Astrocyte (in vitro differentiated cells and primary cell): Measurements from ENCODE around the gene MRPS18A. TPM values are rescaled to one million over a fixed set of nuclear protein-coding genes. Genes with fewer than 3 reads are reported as not detected.
A peak's percentile ranks its signal among the peaks of the same experiment; 100 is the strongest.

ENCODE experiments used
- DNase-seq: peaks from one replicate; pipeline ENCODE4 v3.0.0-alpha.2; 2010; ENCODE audit warnings: low read depth
- FAIRE-seq: peaks from 2 replicates; lab custom pipeline; 2011; peaks lifted over from hg19 to GRCh38; lab: Jason Lieb, UNC
- H2AFZ ChIP-seq: 2 replicates; pipeline ENCODE4 v1.6.0; 2012; ENCODE audit warnings: low read depth, low read length, inconsistent platforms
- H3K27ac ChIP-seq: 2 replicates; pipeline ENCODE4 v1.5.1; 2011; ENCODE audit warnings: low read depth, low read length, inconsistent platforms
- H3K27me3 ChIP-seq: 2 replicates; pipeline ENCODE4 v1.6.0; 2011; ENCODE audit warnings: low read length, inconsistent platforms; ENCODE audit not compliant: insufficient read depth
- H3K36me3 ChIP-seq: 2 replicates; pipeline ENCODE4 v1.5.1; 2011; ENCODE audit warnings: low read length, inconsistent platforms; ENCODE audit not compliant: insufficient read depth
- H3K4me1 ChIP-seq: 2 replicates; pipeline ENCODE4 v1.5.1; 2011; ENCODE audit warnings: low read length, inconsistent platforms; ENCODE audit not compliant: insufficient read depth
- H3K4me2 ChIP-seq: 2 replicates; pipeline ENCODE4 v1.6.0; 2012; ENCODE audit warnings: low read length, inconsistent platforms
- H3K4me3 ChIP-seq: 2 replicates; pipeline ENCODE4 v1.5.1; 2011; ENCODE audit warnings: low read depth, mild to moderate bottlenecking, low read length, inconsistent platforms; ENCODE audit not compliant: insufficient read depth
- H3K79me2 ChIP-seq: 2 replicates; pipeline ENCODE4 v1.6.0; 2012; ENCODE audit warnings: mild to moderate bottlenecking, low read length, inconsistent platforms; ENCODE audit not compliant: insufficient read depth
- H3K9ac ChIP-seq: 2 replicates; pipeline ENCODE4 v1.6.0; 2012; ENCODE audit warnings: mild to moderate bottlenecking, low read length, inconsistent platforms
- H3K9me3 ChIP-seq: 2 replicates; pipeline ENCODE4 v1.5.1; 2012; ENCODE audit warnings: low read depth, mild to moderate bottlenecking, low read length, inconsistent platforms; ENCODE audit not compliant: insufficient read depth
- H4K20me1 ChIP-seq: 2 replicates; pipeline ENCODE4 v1.6.0; 2012; ENCODE audit warnings: low read length, inconsistent platforms; ENCODE audit not compliant: insufficient read depth
- H3K27ac Mint-ChIP-seq: one replicate; pipeline ENCODE4 v1.8.0; 2021; ENCODE audit warnings: mild to moderate bottlenecking, mixed read lengths; ENCODE audit not compliant: unreplicated experiment
- H3K27me3 Mint-ChIP-seq: one replicate; pipeline ENCODE4 v1.8.0; 2021; ENCODE audit warnings: low read depth, mixed read lengths; ENCODE audit not compliant: unreplicated experiment
- H3K36me3 Mint-ChIP-seq: one replicate; pipeline ENCODE4 v1.8.0; 2021; ENCODE audit warnings: low read depth, mixed read lengths; ENCODE audit not compliant: unreplicated experiment
- H3K4me1 Mint-ChIP-seq: one replicate; pipeline ENCODE4 v1.8.0; 2021; ENCODE audit warnings: low read depth, mixed read lengths; ENCODE audit not compliant: unreplicated experiment
- H3K4me3 Mint-ChIP-seq: one replicate; pipeline ENCODE4 v1.8.0; 2021; ENCODE audit warnings: mild to moderate bottlenecking, moderate library complexity, mixed read lengths; ENCODE audit not compliant: unreplicated experiment
- H3K9me3 Mint-ChIP-seq: one replicate; pipeline ENCODE4 v1.8.0; 2021; ENCODE audit warnings: mild to moderate bottlenecking, mixed read lengths; ENCODE audit not compliant: unreplicated experiment
- EZH2 ChIP-seq: IDR thresholded peaks from 2 replicates; pipeline ENCODE4 v1.6.1; 2012; ENCODE audit warnings: mild to moderate bottlenecking, low read length, inconsistent platforms; ENCODE audit not compliant: insufficient read depth
- total RNA-seq: library from RNA; stranded (reverse); gene quantifications from 2 replicates; pipeline ENCODE4 v1.2.1, GENCODE V29; 2021
- TF ChIP-seq, protein P1 (sequence below): IDR thresholded peaks from 2 replicates; pipeline ENCODE4 v1.5.1; 2011; ENCODE audit warnings: low read depth, mild to moderate bottlenecking, inconsistent platforms, low read length, moderate library complexity; ENCODE audit not compliant: insufficient read depth

The MRPS18A gene
- total RNA-seq, 1 donor from 2014 or later, result 33.5 TPM

- Histone ChIP-seq H3K9me3 (no peaks in the 10 kb centered on the region), H4K20me1 (peaks cover 15% of the 10 kb centered on the region), H3K79me2 (peaks cover 50% of the 10 kb centered on the region), H3K27me3 (no peaks in the 10 kb centered on the region), H3K4me3 (no peak overlapping the region), H2AFZ (no peak overlapping the region), H3K4me1 (peaks cover 21% of the 10 kb centered on the region), H3K9ac (no peak overlapping the region), H3K27ac (no peak overlapping the region), H3K36me3 (peaks cover 54% of the 10 kb centered on the region), H3K4me2 (no peak overlapping the region)
- DNase-seq (no peak), FAIRE-seq (no peak)
- peak overlapping the region; percentile 66 for H3K27ac Mint-ChIP-seq
- peaks cover 50% of the 10 kb centered on the region for H3K36me3 Mint-ChIP-seq
- no peak for TF ChIP-seq EZH2
- TF ChIP-seq, protein P1, sequence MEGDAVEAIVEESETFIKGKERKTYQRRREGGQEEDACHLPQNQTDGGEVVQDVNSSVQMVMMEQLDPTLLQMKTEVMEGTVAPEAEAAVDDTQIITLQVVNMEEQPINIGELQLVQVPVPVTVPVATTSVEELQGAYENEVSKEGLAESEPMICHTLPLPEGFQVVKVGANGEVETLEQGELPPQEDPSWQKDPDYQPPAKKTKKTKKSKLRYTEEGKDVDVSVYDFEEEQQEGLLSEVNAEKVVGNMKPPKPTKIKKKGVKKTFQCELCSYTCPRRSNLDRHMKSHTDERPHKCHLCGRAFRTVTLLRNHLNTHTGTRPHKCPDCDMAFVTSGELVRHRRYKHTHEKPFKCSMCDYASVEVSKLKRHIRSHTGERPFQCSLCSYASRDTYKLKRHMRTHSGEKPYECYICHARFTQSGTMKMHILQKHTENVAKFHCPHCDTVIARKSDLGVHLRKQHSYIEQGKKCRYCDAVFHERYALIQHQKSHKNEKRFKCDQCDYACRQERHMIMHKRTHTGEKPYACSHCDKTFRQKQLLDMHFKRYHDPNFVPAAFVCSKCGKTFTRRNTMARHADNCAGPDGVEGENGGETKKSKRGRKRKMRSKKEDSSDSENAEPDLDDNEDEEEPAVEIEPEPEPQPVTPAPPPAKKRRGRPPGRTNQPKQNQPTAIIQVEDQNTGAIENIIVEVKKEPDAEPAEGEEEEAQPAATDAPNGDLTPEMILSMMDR, result no peak
- no peak overlapping the region for H3K4me3 Mint-ChIP-seq
- no peaks in the 10 kb centered on the region for H3K27me3 Mint-ChIP-seq
- peaks cover 18% of the 10 kb centered on the region for H3K4me1 Mint-ChIP-seq
- no peaks in the 10 kb centered on the region for H3K9me3 Mint-ChIP-seq
Measured at GRCh38 chr6:43624786-43625288, 62.8 kb downstream of the MRPS18A start.

DNA sequence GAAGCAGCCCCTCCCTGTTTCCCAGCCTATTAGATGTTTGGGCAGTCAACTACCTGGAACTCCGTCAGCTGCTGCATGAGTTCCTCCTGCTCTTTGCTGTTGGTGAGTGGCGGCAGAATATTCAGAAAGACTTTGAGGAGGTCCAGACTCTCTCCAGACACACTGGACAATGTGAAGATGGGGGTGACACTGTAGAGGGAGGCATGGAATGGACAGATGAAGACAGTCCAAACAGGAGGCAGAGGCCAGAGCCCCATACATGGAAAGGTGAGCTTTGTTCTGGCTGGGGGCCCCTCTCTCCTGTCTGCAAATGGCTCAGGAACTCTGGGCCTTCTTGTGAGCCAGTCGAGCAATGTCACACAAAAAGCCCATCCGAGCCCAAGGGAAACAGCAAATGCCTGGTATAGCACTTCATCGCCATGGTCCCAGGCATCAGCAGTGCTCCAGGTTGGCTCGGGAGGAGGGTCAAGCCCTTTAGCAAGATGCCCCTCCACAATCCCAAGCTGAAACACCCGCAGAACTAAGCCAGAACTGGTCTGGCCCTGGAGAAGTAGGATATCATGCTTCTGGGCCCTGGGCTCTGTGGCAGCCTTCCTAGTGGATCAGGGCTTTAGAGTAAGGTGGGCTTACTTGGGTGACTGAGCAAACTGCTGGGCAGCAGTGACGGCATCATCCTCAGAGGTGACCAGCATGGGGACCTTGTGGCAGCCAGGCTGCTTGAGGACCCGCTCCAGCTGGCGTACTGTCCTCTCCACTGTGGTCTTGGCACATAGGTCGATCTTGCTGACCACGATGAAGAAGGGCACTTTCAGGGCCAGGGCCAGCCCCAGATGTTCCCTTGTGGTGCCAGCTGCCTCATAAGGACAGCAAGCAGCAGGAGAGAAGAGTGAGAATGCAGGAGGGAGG lies 63.5 kb downstream of the MRPS18A start:
- no peaks in the 10 kb centered on the region for H3K9me3 Mint-ChIP-seq
- Histone ChIP-seq H3K79me2 (peaks cover 50% of the 10 kb centered on the region), H3K9me3 (no peaks in the 10 kb centered on the region), H3K4me2 (no peak overlapping the region), H3K27me3 (no peaks in the 10 kb centered on the region), H4K20me1 (peaks cover 15% of the 10 kb centered on the region), H3K4me1 (peaks cover 17% of the 10 kb centered on the region), H3K36me3 (peaks cover 59% of the 10 kb centered on the region), H3K27ac (no peak overlapping the region), H3K4me3 (no peak overlapping the region), H2AFZ (no peak overlapping the region), H3K9ac (no peak overlapping the region)
- no peak for FAIRE-seq
- H3K4me1 Mint-ChIP-seq, result peaks cover 18% of the 10 kb centered on the region
- peak overlapping the region; percentile 66 for H3K27ac Mint-ChIP-seq
- peak overlapping the region; percentile 60 for H3K4me3 Mint-ChIP-seq
- DNase-seq, result no peak
- TF ChIP-seq EZH2, result no peak
- TF ChIP-seq, protein P1, result no peak
- peaks cover 50% of the 10 kb centered on the region for H3K36me3 Mint-ChIP-seq
- no peaks in the 10 kb centered on the region for H3K27me3 Mint-ChIP-seq
